ENCODE measurements around the gene LIMCH1.

- no peak for TF ChIP-seq POLR2A (IDR thresholded peaks at IDR 0.05; ENCODE audit: low read depth, low read length)
- TF ChIP-seq POLR2AphosphoS5 (IDR thresholded peaks at IDR 0.05; ENCODE audit: low read depth, low read length) = no peak
Measured at GRCh38 chr4:41533680-41534079, 4.3 kb upstream of the LIMCH1 start.

Measured in GM12891 (cell line).